Neuron (in vitro differentiated cells): Measurements from ENCODE around the gene TAF1A.
A peak's percentile ranks its signal among the peaks of the same experiment; 100 is the strongest.
"Not testable (repeated sequence)": the region's sequence is repeated elsewhere in the genome, so short reads cannot be mapped to it uniquely, and the experiment has no call there.

ENCODE experiments used
- H2AFZ ChIP-seq: one replicate; pipeline ENCODE4 v1.6.1; 2013; ENCODE audit warnings: low read depth, mild to moderate bottlenecking, inconsistent platforms, low read length, moderate library complexity
- H3K27me3 ChIP-seq: one replicate; pipeline ENCODE4 v1.6.1; 2013; ENCODE audit warnings: low read length; ENCODE audit not compliant: insufficient read depth
- H3K36me3 ChIP-seq: one replicate; pipeline ENCODE4 v1.6.1; 2013; ENCODE audit warnings: low read length; ENCODE audit not compliant: insufficient read depth
- H3K4me1 ChIP-seq: one replicate; pipeline ENCODE4 v1.6.1; 2013; ENCODE audit warnings: low read length; ENCODE audit not compliant: insufficient read depth
- H3K4me3 ChIP-seq: 2 replicates; pipeline ENCODE4 v1.5.1; 2013; ENCODE audit warnings: mild to moderate bottlenecking, low read length, moderate library complexity
- H3K9me3 ChIP-seq: one replicate; pipeline ENCODE4 v1.6.1; 2013; ENCODE audit warnings: low read length

Gene TAF1A

DNA sequence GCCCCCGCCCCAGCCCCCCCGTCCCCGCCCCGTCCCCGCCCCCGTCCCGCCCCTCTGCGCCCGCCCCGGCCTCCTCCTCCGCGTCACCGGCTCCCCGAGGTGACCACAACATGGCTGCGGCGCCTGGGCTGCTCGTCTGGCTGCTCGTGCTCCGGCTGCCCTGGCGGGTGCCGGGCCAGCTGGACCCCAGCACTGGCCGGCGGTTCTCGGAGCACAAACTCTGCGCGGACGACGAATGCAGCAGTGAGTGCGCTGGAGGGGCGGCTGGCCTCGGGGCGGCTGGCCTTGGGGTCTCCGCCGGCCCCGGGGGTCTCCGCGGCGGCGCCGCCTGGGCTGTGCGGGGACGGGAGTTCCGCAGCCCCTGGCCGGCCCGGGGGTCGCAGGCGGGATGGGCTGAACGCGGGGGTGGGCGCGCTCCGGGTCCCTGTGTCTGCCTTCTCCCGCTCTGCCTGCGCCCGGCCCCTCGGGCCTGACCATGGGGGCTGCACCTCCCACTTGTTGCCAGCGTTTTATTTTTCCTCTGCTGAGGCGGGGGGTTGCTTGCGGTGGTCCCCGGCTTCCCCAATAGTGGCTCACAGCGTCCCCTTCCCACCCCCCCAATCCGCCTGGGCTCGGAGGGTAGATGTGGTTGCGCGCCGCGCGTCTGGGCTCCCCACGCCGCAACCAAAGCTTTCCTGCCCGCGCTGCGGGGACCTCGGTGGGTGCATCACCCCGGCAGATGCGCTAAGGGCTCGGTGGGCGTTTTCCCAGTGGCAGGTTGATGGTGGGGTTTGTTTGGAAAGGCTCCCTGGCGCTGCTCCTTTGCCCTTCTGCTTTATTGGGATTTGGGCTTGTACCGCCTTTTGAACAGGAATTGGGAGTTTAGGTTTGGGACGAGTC is 28.5 kb upstream of the TAF1A start, which contains the start of gene MIA3:
Gene MIA3, plus strand, starts transcription at position 97 of the 879 bp plus-strand sequence. Its CDS starts 14 bp downstream, at position 111.
- Histone ChIP-seq H3K27me3 (peaks cover 3% of the 10 kb centered on the region), H3K4me1 (peaks cover 12% of the 10 kb centered on the region), H3K9me3 (no peaks in the 10 kb centered on the region), H2AFZ (peak within 1 kb of the TSS; percentile 96), H3K36me3 (peaks cover 13% of the 10 kb centered on the region), H3K4me3 (peak within 1 kb of the TSS; percentile 76)

DNA sequence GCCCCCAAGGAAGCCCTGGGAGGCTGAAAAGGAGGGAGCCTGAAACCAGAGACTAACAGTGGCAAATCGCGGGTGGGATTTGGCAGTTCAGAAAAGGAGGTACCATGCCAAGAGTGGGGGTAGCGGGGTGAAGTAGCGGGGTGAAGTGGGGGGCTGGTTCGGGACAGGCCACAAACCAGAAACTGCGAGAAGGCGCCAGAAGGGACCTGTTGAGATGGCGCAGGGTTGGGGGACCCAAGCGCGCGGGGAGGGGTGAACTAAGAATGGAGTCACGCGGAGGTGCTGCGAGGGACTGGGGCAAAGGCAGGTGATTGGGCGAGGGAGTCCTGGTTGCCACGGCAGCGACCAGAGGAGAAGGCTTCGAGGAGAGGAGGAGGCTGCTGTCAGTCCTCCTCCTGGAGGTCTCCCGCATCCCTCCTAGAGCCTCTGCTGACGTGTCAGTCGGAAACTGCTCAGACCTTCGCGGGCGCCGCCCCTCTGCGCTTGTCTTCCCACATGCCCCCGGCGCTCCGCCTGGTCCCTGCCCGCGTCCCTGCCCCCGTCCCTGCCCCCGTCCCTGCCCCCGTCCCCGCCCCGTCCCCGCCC is 27.7 kb upstream of the TAF1A start:
- Histone ChIP-seq H3K4me3 (peak overlapping the region; percentile 43), H2AFZ (peak overlapping the region; percentile 96), H3K36me3 (peaks cover 5% of the 10 kb centered on the region), H3K4me1 (peaks cover 12% of the 10 kb centered on the region), H3K9me3 (no peaks in the 10 kb centered on the region), H3K27me3 (peaks cover 3% of the 10 kb centered on the region)

DNA sequence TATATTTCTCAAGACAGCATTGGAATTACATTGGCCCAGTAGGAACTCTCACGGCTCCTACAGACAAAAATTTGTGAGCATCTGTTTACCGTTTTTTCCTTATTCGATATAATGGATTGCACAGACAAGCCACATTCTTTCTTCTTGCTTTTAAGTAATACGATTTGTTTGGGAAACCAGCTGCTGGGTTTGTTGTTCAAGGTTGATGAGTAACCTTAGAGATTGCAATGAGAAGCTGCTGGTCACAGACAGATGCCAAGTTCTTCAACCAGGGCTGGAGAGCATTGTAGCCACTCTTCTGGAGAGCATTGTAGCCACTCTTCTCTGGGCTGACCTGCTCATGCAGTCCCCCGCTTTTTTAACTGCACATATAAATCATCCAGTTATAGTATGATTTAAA is 26.8 kb upstream of the TAF1A start:
- Histone ChIP-seq H3K9me3 (no peaks in the 10 kb centered on the region), H3K36me3 (no peaks in the 10 kb centered on the region), H3K4me3 (no peak overlapping the region), H2AFZ (no peak overlapping the region), H3K4me1 (peaks cover 12% of the 10 kb centered on the region), H3K27me3 (peaks cover 3% of the 10 kb centered on the region)

DNA sequence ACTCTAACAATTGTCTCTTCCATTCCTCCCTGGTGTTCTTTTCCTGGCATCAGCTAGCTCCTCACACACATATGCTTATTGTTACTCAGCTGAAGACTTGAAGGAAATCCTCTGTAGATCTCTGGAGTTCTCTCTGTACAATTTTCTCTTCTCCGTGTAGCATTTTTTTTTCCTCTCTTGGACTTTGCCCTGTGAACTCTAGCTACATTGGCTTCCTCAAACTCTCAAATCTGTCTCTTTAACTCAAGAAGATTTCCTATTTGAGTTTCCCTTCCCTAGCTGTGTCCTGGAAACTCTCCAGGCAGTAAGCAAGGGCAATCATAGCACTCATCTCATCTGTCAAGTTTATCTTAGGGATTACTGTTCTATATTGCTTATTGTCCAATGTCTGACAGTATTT is 23.9 kb upstream of the TAF1A start:
- no peak overlapping the region for H2AFZ ChIP-seq
- H3K36me3 ChIP-seq: no peaks in the 10 kb centered on the region
- no peak overlapping the region for H3K4me3 ChIP-seq
- peaks cover 3% of the 10 kb centered on the region for H3K27me3 ChIP-seq
- peaks cover 4% of the 10 kb centered on the region for H3K4me1 ChIP-seq
- no peaks in the 10 kb centered on the region for H3K9me3 ChIP-seq

DNA sequence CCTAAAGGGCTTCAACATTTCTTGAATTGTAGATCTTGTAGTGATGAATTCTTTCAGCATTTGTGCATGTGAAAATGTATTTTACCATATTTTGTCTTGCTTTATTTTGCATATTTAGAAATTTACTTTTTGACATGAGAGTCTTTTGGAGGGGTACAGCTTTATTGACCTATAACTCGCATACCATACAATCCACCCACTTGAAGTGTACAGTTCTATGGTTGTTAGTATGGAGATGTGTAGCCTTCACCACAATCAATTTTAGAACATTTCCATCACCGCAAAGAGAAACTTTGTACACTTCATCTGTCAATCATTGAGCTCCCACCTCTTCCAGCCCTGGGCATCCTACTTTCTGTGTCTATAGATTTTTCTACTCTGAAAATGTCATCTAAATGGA is 21.0 kb upstream of the TAF1A start:
- Histone ChIP-seq H2AFZ (no peak overlapping the region), H3K27me3 (peaks cover 3% of the 10 kb centered on the region), H3K4me3 (no peak overlapping the region), H3K4me1 (no peaks in the 10 kb centered on the region), H3K36me3 (no peaks in the 10 kb centered on the region), H3K9me3 (peaks cover 2% of the 10 kb centered on the region)

DNA sequence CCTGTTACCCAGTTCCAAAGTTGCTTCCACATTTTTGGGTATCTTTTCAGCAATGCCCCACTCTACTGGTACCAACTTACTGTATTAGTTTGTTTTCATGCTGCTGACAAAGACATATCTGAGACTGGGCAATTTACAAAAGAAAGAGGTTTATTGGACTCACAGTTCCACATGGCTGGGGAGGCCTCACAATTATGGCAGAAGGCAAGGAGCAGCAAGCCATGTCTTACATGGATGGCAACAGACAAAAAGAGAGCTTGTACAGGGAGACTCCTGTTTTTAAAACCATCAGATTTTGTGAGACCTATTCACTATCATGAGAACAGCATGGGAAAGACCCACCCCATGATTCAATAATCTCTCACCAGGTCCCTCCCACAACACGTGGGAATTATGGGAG is 19.4 kb upstream of the TAF1A start:
- not testable (repeated sequence) for H3K4me3 ChIP-seq, H3K4me1 ChIP-seq, H3K36me3 ChIP-seq, H3K27me3 ChIP-seq, H3K9me3 ChIP-seq, H2AFZ ChIP-seq

DNA sequence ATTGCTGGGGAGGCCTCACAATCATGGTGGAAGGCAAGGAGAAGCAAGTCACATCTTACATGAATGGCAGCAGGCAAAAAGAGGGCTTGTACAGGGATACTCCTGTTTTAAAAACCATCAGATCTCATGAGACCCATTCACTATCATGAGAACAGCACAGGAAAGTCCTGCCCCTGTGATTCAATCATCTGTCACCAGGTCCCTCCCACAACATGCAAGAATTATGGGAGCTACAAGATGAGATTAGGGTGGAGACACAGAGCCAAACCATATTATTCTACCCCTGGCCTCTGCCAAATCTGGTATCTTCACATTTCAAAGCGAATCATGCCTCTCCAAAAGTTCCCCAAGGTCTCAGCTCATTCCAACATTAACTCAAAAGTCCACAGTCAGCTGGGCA is 17.0 kb upstream of the TAF1A start:
- no peak overlapping the region for H2AFZ ChIP-seq
- no peaks in the 10 kb centered on the region for H3K36me3 ChIP-seq
- no peak overlapping the region for H3K4me3 ChIP-seq
- H3K27me3 ChIP-seq: no peaks in the 10 kb centered on the region
- H3K9me3 ChIP-seq: peaks cover 2% of the 10 kb centered on the region
- no peaks in the 10 kb centered on the region for H3K4me1 ChIP-seq

DNA sequence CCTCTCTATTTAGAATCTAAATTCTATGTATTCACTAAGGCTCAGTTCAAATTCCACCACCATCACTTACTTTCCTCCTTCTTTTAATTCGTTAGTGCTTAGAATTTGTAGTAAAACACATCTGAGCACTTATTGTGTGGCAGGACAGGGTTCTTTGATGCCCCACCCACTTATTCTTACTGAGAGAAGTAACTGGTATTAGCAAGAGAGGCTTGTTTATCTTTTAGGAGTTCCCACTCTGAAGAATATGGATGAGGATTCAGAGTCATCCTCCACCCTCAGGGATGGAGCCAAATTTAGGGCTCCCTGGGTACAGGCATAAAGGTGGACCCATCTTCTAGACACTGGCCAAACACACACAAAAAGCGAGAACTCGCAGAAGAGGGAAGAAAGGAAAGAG is 11.5 kb upstream of the TAF1A start:
- Histone ChIP-seq H3K4me3 (no peak overlapping the region), H3K27me3 (no peaks in the 10 kb centered on the region), H3K9me3 (no peaks in the 10 kb centered on the region), H3K36me3 (no peaks in the 10 kb centered on the region), H3K4me1 (no peaks in the 10 kb centered on the region), H2AFZ (no peak overlapping the region)

DNA sequence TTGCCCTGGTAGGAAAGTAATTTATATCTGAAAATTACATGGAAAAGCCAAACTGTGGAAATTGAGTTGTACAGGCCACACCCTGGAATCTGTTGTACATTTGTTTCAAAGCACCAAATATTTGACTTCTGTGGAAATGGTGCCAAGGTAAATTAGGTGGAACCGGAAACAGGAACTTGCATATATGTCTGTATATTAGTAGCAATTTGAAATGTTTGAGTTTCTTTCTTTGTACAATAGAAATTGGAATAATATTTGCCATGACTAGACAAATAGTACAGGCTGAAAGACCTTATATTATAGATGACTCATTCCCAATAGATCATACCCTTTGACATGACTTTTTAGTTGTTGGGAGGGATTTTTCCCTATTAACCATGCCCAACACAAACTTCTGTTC is 10.5 kb upstream of the TAF1A start:
- Histone ChIP-seq H3K27me3 (no peaks in the 10 kb centered on the region), H3K36me3 (no peaks in the 10 kb centered on the region), H3K4me3 (no peak overlapping the region), H3K9me3 (no peaks in the 10 kb centered on the region), H3K4me1 (no peaks in the 10 kb centered on the region), H2AFZ (no peak overlapping the region)

DNA sequence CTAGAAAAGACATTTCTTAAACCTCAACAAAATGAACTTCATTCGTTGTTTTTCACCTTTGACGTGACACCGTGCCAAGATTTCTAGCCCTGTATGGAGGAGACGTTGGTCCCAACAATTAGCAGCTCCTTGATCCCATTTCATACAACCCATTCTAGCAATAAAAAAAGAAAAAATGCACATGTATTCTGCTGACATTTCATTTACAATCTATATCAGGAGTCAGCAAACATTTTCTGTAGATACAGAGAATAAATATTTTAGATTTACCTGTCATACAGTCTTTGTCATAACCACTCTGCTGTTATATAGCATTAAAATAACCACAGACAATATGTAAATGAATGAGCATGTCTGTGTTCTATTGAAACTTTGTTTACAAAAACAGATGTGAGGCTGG is 7.0 kb upstream of the TAF1A start:
- no peak overlapping the region for H2AFZ ChIP-seq
- H3K4me1 ChIP-seq: no peaks in the 10 kb centered on the region
- no peaks in the 10 kb centered on the region for H3K36me3 ChIP-seq
- H3K4me3 ChIP-seq: no peak overlapping the region
- no peaks in the 10 kb centered on the region for H3K9me3 ChIP-seq
- no peaks in the 10 kb centered on the region for H3K27me3 ChIP-seq

DNA sequence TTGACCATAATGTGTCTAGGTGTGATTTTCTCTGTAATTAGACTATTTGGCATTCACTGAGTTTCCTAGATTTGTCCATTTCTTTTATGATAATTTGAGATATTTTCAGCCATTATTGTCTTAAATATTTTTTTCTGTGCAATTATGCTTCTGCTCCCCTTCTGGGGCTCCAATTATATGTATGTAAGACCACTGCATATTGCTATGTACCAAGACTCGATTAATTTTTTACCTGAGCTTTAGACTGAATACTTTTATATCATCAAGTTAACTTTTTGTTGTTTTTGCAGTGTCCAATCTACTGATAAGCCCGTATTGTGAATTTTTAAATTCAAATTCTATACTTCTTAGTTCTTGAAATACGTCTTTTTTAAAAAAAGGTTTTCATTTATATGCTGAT is 5.1 kb upstream of the TAF1A start:
- Histone ChIP-seq H3K36me3 (no peaks in the 10 kb centered on the region), H3K27me3 (no peaks in the 10 kb centered on the region), H3K9me3 (no peaks in the 10 kb centered on the region), H2AFZ (no peak overlapping the region), H3K4me1 (peaks cover 9% of the 10 kb centered on the region), H3K4me3 (no peak overlapping the region)

DNA sequence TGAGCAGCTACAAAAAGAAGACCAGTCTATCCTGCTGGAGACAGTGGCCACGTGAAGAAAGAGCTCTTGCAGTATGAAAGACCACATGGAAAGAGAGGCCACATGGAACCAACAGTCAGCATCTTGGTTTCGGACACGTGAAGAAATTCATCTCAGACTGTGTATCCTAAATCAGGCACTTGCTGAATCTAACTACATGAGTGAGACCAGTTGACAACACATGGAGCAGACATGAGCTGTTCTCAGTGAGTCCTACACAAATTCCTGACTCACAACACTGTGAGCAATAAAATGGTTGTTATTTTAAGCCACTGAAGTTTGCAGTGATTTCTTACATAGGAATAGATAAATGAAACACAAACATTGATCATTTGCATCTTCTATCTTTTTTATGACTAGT is 2.4 kb upstream of the TAF1A start:
- no peak overlapping the region for H3K4me3 ChIP-seq
- no peak overlapping the region for H2AFZ ChIP-seq
- no peaks in the 10 kb centered on the region for H3K27me3 ChIP-seq
- H3K36me3 ChIP-seq: peaks cover 9% of the 10 kb centered on the region
- H3K9me3 ChIP-seq: no peaks in the 10 kb centered on the region
- H3K4me1 ChIP-seq: peaks cover 13% of the 10 kb centered on the region

DNA sequence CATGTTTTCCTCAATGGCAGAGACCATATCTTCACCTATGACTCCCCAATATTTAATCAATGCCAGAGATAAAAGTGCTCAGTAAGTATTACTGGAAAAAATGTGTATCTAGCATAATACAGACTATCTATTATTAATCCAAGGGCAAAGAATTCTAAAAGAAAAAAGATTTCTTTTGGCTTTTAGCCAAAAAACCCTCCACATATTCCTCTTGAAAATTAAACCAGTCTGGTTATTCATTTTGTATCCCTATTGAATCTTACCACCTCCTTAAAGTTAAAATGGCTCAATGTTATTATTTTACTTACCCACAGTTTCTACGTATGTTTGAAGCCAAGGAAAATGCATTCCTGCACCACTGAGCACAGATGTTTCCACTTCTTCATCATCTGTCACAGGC is 1.6 kb downstream of the TAF1A start:
- H3K4me3 ChIP-seq: peak overlapping the region; percentile 92
- no peaks in the 10 kb centered on the region for H3K9me3 ChIP-seq
- peaks cover 34% of the 10 kb centered on the region for H3K36me3 ChIP-seq
- no peak overlapping the region for H2AFZ ChIP-seq
- no peaks in the 10 kb centered on the region for H3K27me3 ChIP-seq
- H3K4me1 ChIP-seq: peaks cover 13% of the 10 kb centered on the region
